A673 (cell line): ENCODE data around the gene LITAF.

Source experiments
- EZH2 ChIP-seq: fragments of 200-600 bp; sonication (generic); IDR thresholded peaks from 2 replicates; pipeline ENCODE4 v1.6.1; 2017; ENCODE audit warnings: borderline replicate concordance, low read depth, mild to moderate bottlenecking, mixed read lengths, antibody characterized with exemption, low read length; ENCODE audit not compliant: poor library complexity, severe bottlenecking
- TF ChIP-seq, protein P1 (sequence below): fragments of 300-800, 200-600 bp; sonication (generic); conservative IDR thresholded peaks from 2 replicates; pipeline ENCODE4 v1.5.1; 2017; ENCODE audit warnings: low read depth, mild to moderate bottlenecking, antibody characterized with exemption, low read length, moderate library complexity, mixed read lengths

DNA sequence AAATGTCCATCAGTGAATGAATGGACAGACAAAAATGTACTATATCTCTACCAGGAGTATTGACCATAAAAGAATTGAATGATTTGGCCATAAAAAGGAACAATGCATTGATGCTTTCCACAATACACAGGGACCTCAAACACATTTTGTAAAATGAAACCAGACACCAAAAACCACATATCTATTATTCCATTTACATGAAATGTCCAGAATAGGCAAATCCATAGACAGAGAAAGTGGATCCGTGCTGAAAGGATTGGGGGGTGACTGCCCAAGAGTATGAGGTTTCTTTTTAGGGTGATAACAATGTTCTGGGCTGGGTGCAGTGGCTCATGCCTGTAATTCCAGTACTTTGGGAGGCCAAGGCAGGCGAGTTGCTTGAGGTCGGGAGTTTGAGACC lies 6.9 kb upstream of the LITAF start:
- TF ChIP-seq, protein P1, sequence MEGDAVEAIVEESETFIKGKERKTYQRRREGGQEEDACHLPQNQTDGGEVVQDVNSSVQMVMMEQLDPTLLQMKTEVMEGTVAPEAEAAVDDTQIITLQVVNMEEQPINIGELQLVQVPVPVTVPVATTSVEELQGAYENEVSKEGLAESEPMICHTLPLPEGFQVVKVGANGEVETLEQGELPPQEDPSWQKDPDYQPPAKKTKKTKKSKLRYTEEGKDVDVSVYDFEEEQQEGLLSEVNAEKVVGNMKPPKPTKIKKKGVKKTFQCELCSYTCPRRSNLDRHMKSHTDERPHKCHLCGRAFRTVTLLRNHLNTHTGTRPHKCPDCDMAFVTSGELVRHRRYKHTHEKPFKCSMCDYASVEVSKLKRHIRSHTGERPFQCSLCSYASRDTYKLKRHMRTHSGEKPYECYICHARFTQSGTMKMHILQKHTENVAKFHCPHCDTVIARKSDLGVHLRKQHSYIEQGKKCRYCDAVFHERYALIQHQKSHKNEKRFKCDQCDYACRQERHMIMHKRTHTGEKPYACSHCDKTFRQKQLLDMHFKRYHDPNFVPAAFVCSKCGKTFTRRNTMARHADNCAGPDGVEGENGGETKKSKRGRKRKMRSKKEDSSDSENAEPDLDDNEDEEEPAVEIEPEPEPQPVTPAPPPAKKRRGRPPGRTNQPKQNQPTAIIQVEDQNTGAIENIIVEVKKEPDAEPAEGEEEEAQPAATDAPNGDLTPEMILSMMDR, result no peak
- TF ChIP-seq EZH2, result no peak
